Mesothelial cell of epicardium (in vitro differentiated cells): ENCODE data around the gene CALHM1. TPM values are rescaled to one million over a fixed set of nuclear protein-coding genes. Genes with fewer than 3 reads are reported as not detected.
"Not testable (repeated sequence)": the region's sequence is repeated elsewhere in the genome, so short reads cannot be mapped to it uniquely, and the experiment has no call there.

Source experiments
- DNase-seq, 2 experiments: peaks; one replicate each; pipeline ENCODE4 v3.0.0; 2021; ENCODE audit warnings: low spot score in 2 of 2; ENCODE audit not compliant: unreplicated experiment in 2 of 2
- H3K27ac Mint-ChIP-seq: 2 replicates; pipeline ENCODE4 v1.8.0; 2021; ENCODE audit warnings: mixed read lengths
- H3K27me3 Mint-ChIP-seq: 2 replicates; pipeline ENCODE4 v1.8.0; 2021; ENCODE audit warnings: low read depth, mixed read lengths
- H3K36me3 Mint-ChIP-seq: 2 replicates; pipeline ENCODE4 v1.8.0; 2021; ENCODE audit warnings: mixed read lengths
- H3K4me1 Mint-ChIP-seq: 2 replicates; pipeline ENCODE4 v1.8.0; 2021; ENCODE audit warnings: mixed read lengths
- H3K4me3 Mint-ChIP-seq: 2 replicates; pipeline ENCODE4 v1.8.0; 2021; ENCODE audit warnings: mild to moderate bottlenecking, moderate library complexity, mixed read lengths
- H3K9me3 Mint-ChIP-seq: 2 replicates; pipeline ENCODE4 v1.8.0; 2021; ENCODE audit warnings: mixed read lengths
- CTCF ChIP-seq: fragments of 200-600 bp; sonication (generic); IDR thresholded peaks from one replicate; pipeline ENCODE4 v1.5.0; 2021; ENCODE audit warnings: antibody characterized with exemption; ENCODE audit not compliant: unreplicated experiment
- total RNA-seq: library from RNA; stranded (reverse); gene quantifications from 3 replicates; pipeline ENCODE4 v1.2.1, GENCODE V29; 2021

Gene CALHM1
- total RNA-seq, 1 donor from 2014 or later: not detected

- no peak for DNase-seq
- Mint-ChIP-seq H3K4me3 (peak overlapping the region; percentile 76), H3K9me3 (no peaks in the 10 kb centered on the region), H3K27me3 (peaks cover 63% of the 10 kb centered on the region), H3K36me3 (no peaks in the 10 kb centered on the region), H3K27ac (no peak overlapping the region), H3K4me1 (peaks cover 25% of the 10 kb centered on the region)
- TF ChIP-seq CTCF: no peak
Measured at GRCh38 chr10:103492655-103493261, 34.1 kb upstream of the CALHM1 start.

- Mint-ChIP-seq H3K36me3 (no peaks in the 10 kb centered on the region), H3K4me1 (peaks cover 25% of the 10 kb centered on the region), H3K27me3 (peaks cover 54% of the 10 kb centered on the region), H3K9me3 (no peaks in the 10 kb centered on the region), H3K27ac (peak overlapping the region; percentile 17), H3K4me3 (peak overlapping the region; percentile 76)
- no peak for DNase-seq
- TF ChIP-seq CTCF: no peak
Measured at GRCh38 chr10:103491729-103492364, 33.1 kb upstream of the CALHM1 start.

- no peak for TF ChIP-seq CTCF
- Mint-ChIP-seq H3K27ac (no peak overlapping the region), H3K27me3 (peaks cover 45% of the 10 kb centered on the region), H3K9me3 (no peaks in the 10 kb centered on the region), H3K36me3 (no peaks in the 10 kb centered on the region), H3K4me1 (peaks cover 29% of the 10 kb centered on the region), H3K4me3 (no peak overlapping the region)
- no peak for DNase-seq
Measured at GRCh38 chr10:103490986-103491314, 32.2 kb upstream of the CALHM1 start.

GRCh38 chr10:103487410-103487708 lies 28.7 kb upstream of the CALHM1 start:
- H3K27me3 Mint-ChIP-seq: peaks cover 16% of the 10 kb centered on the region
- no peak overlapping the region for H3K4me3 Mint-ChIP-seq
- no peak for DNase-seq
- H3K9me3 Mint-ChIP-seq: no peaks in the 10 kb centered on the region
- TF ChIP-seq CTCF: no peak
- no peaks in the 10 kb centered on the region for H3K36me3 Mint-ChIP-seq
- H3K27ac Mint-ChIP-seq: no peak overlapping the region
- H3K4me1 Mint-ChIP-seq: peaks cover 20% of the 10 kb centered on the region

- not testable (repeated sequence) for H3K4me3 Mint-ChIP-seq, DNase-seq, H3K27ac Mint-ChIP-seq, H3K36me3 Mint-ChIP-seq, H3K9me3 Mint-ChIP-seq
- Mint-ChIP-seq H3K27me3 (peaks cover 11% of the 10 kb centered on the region), H3K4me1 (peaks cover 14% of the 10 kb centered on the region)
Measured at GRCh38 chr10:103486635-103487409, 28.1 kb upstream of the CALHM1 start.

- DNase-seq: no peak
- Mint-ChIP-seq H3K9me3 (no peaks in the 10 kb centered on the region), H3K27me3 (peaks cover 5% of the 10 kb centered on the region)
Measured at GRCh38 chr10:103481974-103482531, 23.4 kb upstream of the CALHM1 start.

More at GRCh38 chr10:103481974-103482531, 23.4 kb upstream of the CALHM1 start:
- H3K36me3 Mint-ChIP-seq: no peaks in the 10 kb centered on the region
- peaks cover 8% of the 10 kb centered on the region for H3K4me1 Mint-ChIP-seq
- no peak overlapping the region for H3K4me3 Mint-ChIP-seq
- H3K27ac Mint-ChIP-seq: no peak overlapping the region
- TF ChIP-seq CTCF: peak; percentile 47
